ENCODE data around the gene DENND1A.

DNA sequence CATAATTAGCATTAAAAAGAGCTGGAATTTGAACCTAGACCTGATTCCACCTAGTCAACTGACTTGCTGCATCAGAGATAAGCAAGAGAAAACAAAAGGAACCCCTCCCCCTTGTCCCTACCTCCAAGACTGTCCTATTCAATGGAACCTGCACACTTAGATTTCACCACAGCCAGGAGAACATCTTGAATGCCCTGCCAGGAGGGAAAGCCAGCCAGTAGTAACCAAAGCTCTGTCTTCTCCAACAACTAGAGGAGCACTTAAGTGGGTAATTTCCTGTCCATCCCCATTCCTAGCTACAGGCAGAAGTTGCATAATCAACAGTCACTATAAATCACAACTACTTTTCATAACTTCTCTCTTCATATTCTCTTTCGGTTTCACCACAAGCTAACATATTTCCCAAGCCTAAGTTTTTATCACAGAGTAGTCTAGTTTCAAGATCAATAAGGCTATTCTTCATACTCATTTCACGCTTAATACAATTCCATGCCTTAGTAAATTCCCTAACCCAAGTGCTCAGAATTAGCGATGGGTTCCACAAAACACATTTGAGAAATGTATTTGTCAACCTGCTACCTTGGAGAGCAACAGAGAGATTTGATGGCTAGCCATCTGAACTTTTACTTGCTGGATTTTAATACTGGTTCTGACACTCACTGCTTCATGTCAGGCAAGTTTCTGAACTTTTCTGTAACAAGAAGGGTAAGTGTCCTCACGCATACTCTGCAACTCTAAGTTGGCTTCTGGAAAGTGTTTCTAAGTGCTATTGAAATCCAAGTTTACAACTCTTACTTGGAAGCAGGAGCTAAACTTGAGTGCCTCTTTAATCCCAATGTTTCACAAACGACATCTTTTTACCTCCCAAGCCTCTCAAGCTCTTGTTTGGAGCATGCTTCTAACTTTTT, 2.0 kb downstream of the DENND1A start:
- TF ChIP-seq SREBF2 (IDR thresholded peaks at IDR 0.05), result no peak
- TF ChIP-seq CTCF (IDR thresholded peaks at IDR 0.05), result no peak
- TF ChIP-seq RAD21 (conservative IDR thresholded peaks at IDR 0.05 in 1 of 2, IDR thresholded peaks at IDR 0.05 in 1 of 2), result no peak
- TF ChIP-seq MAFK (IDR thresholded peaks at IDR 0.05; ENCODE audit: partially characterized antibody), result no peak
- no peak for TF ChIP-seq EP300 (IDR thresholded peaks at IDR 0.05)
- no peak for TF ChIP-seq ELK1 (IDR thresholded peaks at IDR 0.05; ENCODE audit: low read depth, low read length)
- no peak for TF ChIP-seq ZSCAN20 (CRISPR knock-in tag; IDR thresholded peaks at IDR 0.05)
- TF ChIP-seq JUN (IDR thresholded peaks at IDR 0.05), result no peak
- no peak for TF ChIP-seq EHMT2 (IDR thresholded peaks at IDR 0.05; ENCODE audit: low read depth)
- TF ChIP-seq KDM1A (IDR thresholded peaks at IDR 0.05; ENCODE audit: low read depth), result no peak
- TF ChIP-seq CHD4 (IDR thresholded peaks at IDR 0.05; ENCODE audit: borderline replicate concordance), result no peak
- no peak for TF ChIP-seq POLR2A (IDR thresholded peaks at IDR 0.05; ENCODE audit: low read length)
